Non-pigmented ciliary epithelial cell (primary cell): ENCODE data around the gene QRFP.

Experiments
- DNase-seq: peaks from one replicate; pipeline ENCODE4 v3.0.0-alpha.2; 2010; ENCODE audit warnings: low read depth

QRFP gene

GRCh38 chr9:130872093-130872492 lies 24.5 kb downstream of the QRFP start:
- no peak for DNase-seq

- no peak for DNase-seq
These were observed 25.1 kb downstream of the QRFP start for GRCh38 chr9:130871395-130872062.

GRCh38 chr9:130870491-130871381 lies 25.9 kb downstream of the QRFP start:
- DNase-seq, result no peak

- DNase-seq, result no peak
These were observed 27.4 kb downstream of the QRFP start for GRCh38 chr9:130869250-130869649.

GRCh38 chr9:130868230-130868629 lies 28.4 kb downstream of the QRFP start:
- DNase-seq, result no peak

GRCh38 chr9:130867556-130867955 lies 29.1 kb downstream of the QRFP start:
- DNase-seq, result no peak

GRCh38 chr9:130866474-130866965 lies 30.1 kb downstream of the QRFP start:
- no peak for DNase-seq

- no peak for DNase-seq
These were observed 30.7 kb downstream of the QRFP start for GRCh38 chr9:130865921-130866320.

- no peak for DNase-seq
These were observed 32.1 kb downstream of the QRFP start for GRCh38 chr9:130864541-130864940.

GRCh38 chr9:130862747-130863146 lies 33.9 kb downstream of the QRFP start:
- DNase-seq, result no peak

- no peak for DNase-seq
These were observed 34.4 kb downstream of the QRFP start for GRCh38 chr9:130862217-130862616.

- DNase-seq, result no peak
These were observed 35.0 kb downstream of the QRFP start for GRCh38 chr9:130861372-130862180.

- DNase-seq, result peak; percentile 96
These were observed 35.9 kb downstream of the QRFP start for GRCh38 chr9:130860458-130861316.

- DNase-seq, result no peak
These were observed 37.6 kb downstream of the QRFP start for GRCh38 chr9:130858739-130859705.

- DNase-seq, result peak; percentile 88
These were observed 38.5 kb downstream of the QRFP start for GRCh38 chr9:130857864-130858738.

- no peak for DNase-seq
These were observed 40.1 kb downstream of the QRFP start for GRCh38 chr9:130856474-130856873.

- no peak for DNase-seq
These were observed 41.8 kb downstream of the QRFP start for GRCh38 chr9:130854835-130855234.

- DNase-seq, result no peak
These were observed 42.5 kb downstream of the QRFP start for GRCh38 chr9:130854092-130854491.

- no peak for DNase-seq
These were observed 43.8 kb downstream of the QRFP start for GRCh38 chr9:130852801-130853200.
